Peyer's patch (tissue), 4 donors: Measurements from ENCODE around the gene ABCA13.

Source experiments
- POLR2A ChIP-seq, 2 donors: fragments of 450-650 bp; IDR thresholded peaks; one replicate each; pipeline ENCODE4 v1.5.1; 2017; ENCODE audit warnings: antibody characterized with exemption in 2 of 2, mild to moderate bottlenecking in 2 of 2, moderate library complexity in 2 of 2
- TF ChIP-seq, protein P1 (sequence below), 6 experiments: fragments of 450-650 bp in 4 of 6; fragments of 200-600 bp in 2 of 6; sonication (generic) in 1 of 6; IDR thresholded peaks; one replicate each; pipeline ENCODE4 v1.5.1; 2017 to 2019; ENCODE audit warnings: antibody characterized with exemption in 6 of 6, mild to moderate bottlenecking in 3 of 6, moderate library complexity in 1 of 6

DNA sequence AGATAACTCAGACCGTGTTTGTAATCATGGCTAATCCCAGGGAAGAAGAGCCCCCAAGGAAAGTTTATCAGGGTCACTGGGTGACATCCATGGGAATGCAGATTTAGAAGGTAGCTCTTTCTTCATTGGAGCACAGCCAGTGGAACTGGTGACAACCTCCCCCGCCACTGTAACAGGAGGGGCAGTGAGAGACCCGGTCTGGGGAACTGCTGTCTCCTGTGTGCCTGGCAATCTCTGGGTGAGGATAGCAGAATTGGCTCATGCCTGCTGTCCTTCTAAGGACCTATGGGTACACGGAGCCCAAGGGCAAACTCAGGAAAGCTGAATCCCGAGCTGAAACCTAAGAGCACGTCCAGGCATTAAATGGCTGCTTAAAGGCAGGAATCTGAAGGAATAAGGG is 341.6 kb downstream of the ABCA13 start:
- TF ChIP-seq POLR2A (IDR thresholded peaks at IDR 0.05), result no peak
- TF ChIP-seq, protein P1, sequence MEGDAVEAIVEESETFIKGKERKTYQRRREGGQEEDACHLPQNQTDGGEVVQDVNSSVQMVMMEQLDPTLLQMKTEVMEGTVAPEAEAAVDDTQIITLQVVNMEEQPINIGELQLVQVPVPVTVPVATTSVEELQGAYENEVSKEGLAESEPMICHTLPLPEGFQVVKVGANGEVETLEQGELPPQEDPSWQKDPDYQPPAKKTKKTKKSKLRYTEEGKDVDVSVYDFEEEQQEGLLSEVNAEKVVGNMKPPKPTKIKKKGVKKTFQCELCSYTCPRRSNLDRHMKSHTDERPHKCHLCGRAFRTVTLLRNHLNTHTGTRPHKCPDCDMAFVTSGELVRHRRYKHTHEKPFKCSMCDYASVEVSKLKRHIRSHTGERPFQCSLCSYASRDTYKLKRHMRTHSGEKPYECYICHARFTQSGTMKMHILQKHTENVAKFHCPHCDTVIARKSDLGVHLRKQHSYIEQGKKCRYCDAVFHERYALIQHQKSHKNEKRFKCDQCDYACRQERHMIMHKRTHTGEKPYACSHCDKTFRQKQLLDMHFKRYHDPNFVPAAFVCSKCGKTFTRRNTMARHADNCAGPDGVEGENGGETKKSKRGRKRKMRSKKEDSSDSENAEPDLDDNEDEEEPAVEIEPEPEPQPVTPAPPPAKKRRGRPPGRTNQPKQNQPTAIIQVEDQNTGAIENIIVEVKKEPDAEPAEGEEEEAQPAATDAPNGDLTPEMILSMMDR (IDR thresholded peaks at IDR 0.05), result no peak
